ENCODE results near the gene FGGY.

DNA sequence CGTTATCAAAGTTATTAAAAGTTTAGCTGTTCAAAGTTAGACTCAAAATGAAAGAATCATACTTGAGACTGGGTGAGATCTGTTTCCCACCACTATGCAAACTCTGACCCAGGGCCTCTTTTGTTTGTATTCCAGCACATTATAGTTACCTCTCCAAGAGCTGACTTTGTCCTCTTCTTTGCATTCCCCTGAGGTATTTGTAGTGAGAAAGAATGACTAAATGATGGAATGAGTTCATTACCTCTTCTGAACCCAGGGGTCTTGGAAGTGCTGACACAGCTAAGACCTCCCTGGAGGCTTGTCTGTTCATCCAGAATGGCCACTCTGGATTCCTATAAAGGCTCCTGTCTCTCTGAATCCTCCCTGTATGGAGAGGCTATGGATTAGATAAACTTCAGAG is 62.4 kb downstream of the FGGY start:
- TF ChIP-seq, protein P1, sequence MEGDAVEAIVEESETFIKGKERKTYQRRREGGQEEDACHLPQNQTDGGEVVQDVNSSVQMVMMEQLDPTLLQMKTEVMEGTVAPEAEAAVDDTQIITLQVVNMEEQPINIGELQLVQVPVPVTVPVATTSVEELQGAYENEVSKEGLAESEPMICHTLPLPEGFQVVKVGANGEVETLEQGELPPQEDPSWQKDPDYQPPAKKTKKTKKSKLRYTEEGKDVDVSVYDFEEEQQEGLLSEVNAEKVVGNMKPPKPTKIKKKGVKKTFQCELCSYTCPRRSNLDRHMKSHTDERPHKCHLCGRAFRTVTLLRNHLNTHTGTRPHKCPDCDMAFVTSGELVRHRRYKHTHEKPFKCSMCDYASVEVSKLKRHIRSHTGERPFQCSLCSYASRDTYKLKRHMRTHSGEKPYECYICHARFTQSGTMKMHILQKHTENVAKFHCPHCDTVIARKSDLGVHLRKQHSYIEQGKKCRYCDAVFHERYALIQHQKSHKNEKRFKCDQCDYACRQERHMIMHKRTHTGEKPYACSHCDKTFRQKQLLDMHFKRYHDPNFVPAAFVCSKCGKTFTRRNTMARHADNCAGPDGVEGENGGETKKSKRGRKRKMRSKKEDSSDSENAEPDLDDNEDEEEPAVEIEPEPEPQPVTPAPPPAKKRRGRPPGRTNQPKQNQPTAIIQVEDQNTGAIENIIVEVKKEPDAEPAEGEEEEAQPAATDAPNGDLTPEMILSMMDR (IDR thresholded peaks at IDR 0.05), result no peak
- TF ChIP-seq, protein P2, sequence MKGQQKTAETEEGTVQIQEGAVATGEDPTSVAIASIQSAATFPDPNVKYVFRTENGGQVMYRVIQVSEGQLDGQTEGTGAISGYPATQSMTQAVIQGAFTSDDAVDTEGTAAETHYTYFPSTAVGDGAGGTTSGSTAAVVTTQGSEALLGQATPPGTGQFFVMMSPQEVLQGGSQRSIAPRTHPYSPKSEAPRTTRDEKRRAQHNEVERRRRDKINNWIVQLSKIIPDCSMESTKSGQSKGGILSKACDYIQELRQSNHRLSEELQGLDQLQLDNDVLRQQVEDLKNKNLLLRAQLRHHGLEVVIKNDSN (CRISPR knock-in tag; IDR thresholded peaks at IDR 0.05), result no peak
- no peak for TF ChIP-seq ETV6 (CRISPR knock-in tag; IDR thresholded peaks at IDR 0.05)
- no peak for TF ChIP-seq TCF7 (CRISPR knock-in tag; IDR thresholded peaks at IDR 0.05; ENCODE audit: low read depth)
- no peak for TF ChIP-seq ZNF232 (CRISPR knock-in tag; IDR thresholded peaks at IDR 0.05)
- TF ChIP-seq, protein P3, sequence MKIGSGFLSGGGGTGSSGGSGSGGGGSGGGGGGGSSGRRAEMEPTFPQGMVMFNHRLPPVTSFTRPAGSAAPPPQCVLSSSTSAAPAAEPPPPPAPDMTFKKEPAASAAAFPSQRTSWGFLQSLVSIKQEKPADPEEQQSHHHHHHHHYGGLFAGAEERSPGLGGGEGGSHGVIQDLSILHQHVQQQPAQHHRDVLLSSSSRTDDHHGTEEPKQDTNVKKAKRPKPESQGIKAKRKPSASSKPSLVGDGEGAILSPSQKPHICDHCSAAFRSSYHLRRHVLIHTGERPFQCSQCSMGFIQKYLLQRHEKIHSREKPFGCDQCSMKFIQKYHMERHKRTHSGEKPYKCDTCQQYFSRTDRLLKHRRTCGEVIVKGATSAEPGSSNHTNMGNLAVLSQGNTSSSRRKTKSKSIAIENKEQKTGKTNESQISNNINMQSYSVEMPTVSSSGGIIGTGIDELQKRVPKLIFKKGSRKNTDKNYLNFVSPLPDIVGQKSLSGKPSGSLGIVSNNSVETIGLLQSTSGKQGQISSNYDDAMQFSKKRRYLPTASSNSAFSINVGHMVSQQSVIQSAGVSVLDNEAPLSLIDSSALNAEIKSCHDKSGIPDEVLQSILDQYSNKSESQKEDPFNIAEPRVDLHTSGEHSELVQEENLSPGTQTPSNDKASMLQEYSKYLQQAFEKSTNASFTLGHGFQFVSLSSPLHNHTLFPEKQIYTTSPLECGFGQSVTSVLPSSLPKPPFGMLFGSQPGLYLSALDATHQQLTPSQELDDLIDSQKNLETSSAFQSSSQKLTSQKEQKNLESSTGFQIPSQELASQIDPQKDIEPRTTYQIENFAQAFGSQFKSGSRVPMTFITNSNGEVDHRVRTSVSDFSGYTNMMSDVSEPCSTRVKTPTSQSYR (CRISPR knock-in tag; IDR thresholded peaks at IDR 0.05), result no peak
- TF ChIP-seq, protein P4, sequence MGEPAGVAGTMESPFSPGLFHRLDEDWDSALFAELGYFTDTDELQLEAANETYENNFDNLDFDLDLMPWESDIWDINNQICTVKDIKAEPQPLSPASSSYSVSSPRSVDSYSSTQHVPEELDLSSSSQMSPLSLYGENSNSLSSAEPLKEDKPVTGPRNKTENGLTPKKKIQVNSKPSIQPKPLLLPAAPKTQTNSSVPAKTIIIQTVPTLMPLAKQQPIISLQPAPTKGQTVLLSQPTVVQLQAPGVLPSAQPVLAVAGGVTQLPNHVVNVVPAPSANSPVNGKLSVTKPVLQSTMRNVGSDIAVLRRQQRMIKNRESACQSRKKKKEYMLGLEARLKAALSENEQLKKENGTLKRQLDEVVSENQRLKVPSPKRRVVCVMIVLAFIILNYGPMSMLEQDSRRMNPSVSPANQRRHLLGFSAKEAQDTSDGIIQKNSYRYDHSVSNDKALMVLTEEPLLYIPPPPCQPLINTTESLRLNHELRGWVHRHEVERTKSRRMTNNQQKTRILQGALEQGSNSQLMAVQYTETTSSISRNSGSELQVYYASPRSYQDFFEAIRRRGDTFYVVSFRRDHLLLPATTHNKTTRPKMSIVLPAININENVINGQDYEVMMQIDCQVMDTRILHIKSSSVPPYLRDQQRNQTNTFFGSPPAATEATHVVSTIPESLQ (CRISPR knock-in tag; IDR thresholded peaks at IDR 0.05), result no peak
- TF ChIP-seq NFYB (CRISPR knock-in tag; conservative IDR thresholded peaks at IDR 0.05; ENCODE audit: low read depth), result no peak
- TF ChIP-seq, protein P5, sequence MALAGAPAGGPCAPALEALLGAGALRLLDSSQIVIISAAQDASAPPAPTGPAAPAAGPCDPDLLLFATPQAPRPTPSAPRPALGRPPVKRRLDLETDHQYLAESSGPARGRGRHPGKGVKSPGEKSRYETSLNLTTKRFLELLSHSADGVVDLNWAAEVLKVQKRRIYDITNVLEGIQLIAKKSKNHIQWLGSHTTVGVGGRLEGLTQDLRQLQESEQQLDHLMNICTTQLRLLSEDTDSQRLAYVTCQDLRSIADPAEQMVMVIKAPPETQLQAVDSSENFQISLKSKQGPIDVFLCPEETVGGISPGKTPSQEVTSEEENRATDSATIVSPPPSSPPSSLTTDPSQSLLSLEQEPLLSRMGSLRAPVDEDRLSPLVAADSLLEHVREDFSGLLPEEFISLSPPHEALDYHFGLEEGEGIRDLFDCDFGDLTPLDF (CRISPR knock-in tag; IDR thresholded peaks at IDR 0.05), result no peak
- no peak for TF ChIP-seq FOXJ3 (CRISPR knock-in tag; IDR thresholded peaks at IDR 0.05; ENCODE audit: borderline replicate concordance)
- TF ChIP-seq, protein P6, sequence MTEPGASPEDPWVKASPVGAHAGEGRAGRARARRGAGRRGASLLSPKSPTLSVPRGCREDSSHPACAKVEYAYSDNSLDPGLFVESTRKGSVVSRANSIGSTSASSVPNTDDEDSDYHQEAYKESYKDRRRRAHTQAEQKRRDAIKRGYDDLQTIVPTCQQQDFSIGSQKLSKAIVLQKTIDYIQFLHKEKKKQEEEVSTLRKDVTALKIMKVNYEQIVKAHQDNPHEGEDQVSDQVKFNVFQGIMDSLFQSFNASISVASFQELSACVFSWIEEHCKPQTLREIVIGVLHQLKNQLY (CRISPR knock-in tag; IDR thresholded peaks at IDR 0.05), result no peak

Measured in WTC11 (cell line).